WTC11 (cell line): ENCODE results near the gene ARL5A. TPM values are rescaled to one million over a fixed set of nuclear protein-coding genes. Genes with fewer than 3 reads are reported as not detected.

Source experiments
- ATAC-seq: fragments of 200-7000 bp; cut with Tn5 transposase; 2 replicates; pipeline ENCODE4 v1.10.0; 2021; ENCODE audit warnings: mild to moderate bottlenecking, moderate library complexity
- CTCF ChIA-PET: fragments of 300-600 bp; sonication (Branson Sonifier 250); formaldehyde crosslinking; loops from one replicate; lab custom pipeline; 2021; ENCODE audit warnings: antibody characterized with exemption; lab: Charles Lee
- POLR2A ChIA-PET: fragments of 350-600 bp; sonication (Branson Sonifier 250); formaldehyde crosslinking; loops from one replicate; lab custom pipeline; 2021; ENCODE audit warnings: antibody characterized with exemption; lab: Charles Lee
- DNase-seq: peaks from one replicate; pipeline ENCODE4 v3.0.0; 2021; ENCODE audit warnings: low spot score
- H3K27ac Mint-ChIP-seq: 2 replicates; pipeline ENCODE4 v1.8.0; 2021; ENCODE audit warnings: mixed read lengths
- H3K27me3 Mint-ChIP-seq: 2 replicates; pipeline ENCODE4 v1.8.0; 2021; ENCODE audit warnings: low read depth, mild to moderate bottlenecking, moderate library complexity, mixed read lengths
- H3K36me3 Mint-ChIP-seq: 2 replicates; pipeline ENCODE4 v1.8.0; 2021; ENCODE audit warnings: mixed read lengths
- H3K4me1 Mint-ChIP-seq: 2 replicates; pipeline ENCODE4 v1.8.0; 2022; ENCODE audit warnings: mixed read lengths
- H3K4me3 Mint-ChIP-seq: 2 replicates; pipeline ENCODE4 v1.8.0; 2021; ENCODE audit warnings: mild to moderate bottlenecking, moderate library complexity, mixed read lengths
- H3K9me3 Mint-ChIP-seq: 2 replicates; pipeline ENCODE4 v1.8.0; 2021; ENCODE audit warnings: mixed read lengths
- AR ChIP-seq: fragments of 250-450 bp; sonication (Bioruptor Pico); IDR thresholded peaks from 2 replicates; pipeline ENCODE4 v1.9.0; 2021; ENCODE audit warnings: mild to moderate bottlenecking
- ATF3 ChIP-seq: sonication (generic); formaldehyde crosslinking; conservative IDR thresholded peaks from 2 replicates; pipeline ENCODE4 v1.8.1; 2022; ENCODE audit warnings: mild to moderate bottlenecking, missing genetic modification reagents
- ETV6 ChIP-seq: sonication (generic); formaldehyde crosslinking; IDR thresholded peaks from 2 replicates; pipeline ENCODE4 v1.8.1; 2022; ENCODE audit warnings: mild to moderate bottlenecking, missing genetic modification reagents
- GTF2I ChIP-seq: fragments of 250-450 bp; sonication (Bioruptor Pico); conservative IDR thresholded peaks from 2 replicates; pipeline ENCODE4 v1.4.0; 2021; ENCODE audit warnings: mild to moderate bottlenecking
- HMGXB4 ChIP-seq: sonication (generic); formaldehyde crosslinking; IDR thresholded peaks from 2 replicates; pipeline ENCODE4 v1.8.1; 2023; ENCODE audit warnings: mild to moderate bottlenecking, moderate library complexity, missing genetic modification reagents
- IRF2 ChIP-seq: sonication (generic); formaldehyde crosslinking; IDR thresholded peaks from 2 replicates; pipeline ENCODE4 v1.8.0; 2022; ENCODE audit warnings: low read depth, missing genetic modification reagents, borderline replicate concordance
- MXD4 ChIP-seq: fragments of 250-450 bp; sonication (Bioruptor Pico); IDR thresholded peaks from 2 replicates; pipeline ENCODE4 v1.8.0; 2021; ENCODE audit warnings: mild to moderate bottlenecking, moderate library complexity, borderline replicate concordance
- NFE2L1 ChIP-seq: sonication (generic); formaldehyde crosslinking; IDR thresholded peaks from 2 replicates; pipeline ENCODE4 v1.8.1; 2023; ENCODE audit warnings: missing genetic modification reagents
- NR1H2 ChIP-seq: sonication (generic); formaldehyde crosslinking; IDR thresholded peaks from 2 replicates; pipeline ENCODE4 v1.9.0; 2021; ENCODE audit warnings: mild to moderate bottlenecking, moderate library complexity, missing genetic modification reagents
- OVOL2 ChIP-seq: fragments of 250-450 bp; sonication (Bioruptor Pico); IDR thresholded peaks from 2 replicates; pipeline ENCODE4 v1.9.0; 2021; ENCODE audit warnings: mild to moderate bottlenecking, borderline replicate concordance
- RELA ChIP-seq: sonication (generic); formaldehyde crosslinking; IDR thresholded peaks from 2 replicates; pipeline ENCODE4 v1.8.1; 2022; ENCODE audit warnings: missing genetic modification reagents, mild to moderate bottlenecking, borderline replicate concordance
- STAT6 ChIP-seq: sonication (generic); formaldehyde crosslinking; conservative IDR thresholded peaks from 2 replicates; pipeline ENCODE4 v1.8.1; 2023; ENCODE audit warnings: mild to moderate bottlenecking, low read depth, missing genetic modification reagents, moderate library complexity
- ZNF219 ChIP-seq: sonication (generic); formaldehyde crosslinking; IDR thresholded peaks from 2 replicates; pipeline ENCODE4 v1.8.0; 2023; ENCODE audit warnings: missing genetic modification reagents, mild to moderate bottlenecking, borderline replicate concordance
- total RNA-seq: library from RNA; stranded (reverse); gene quantifications from 3 replicates; pipeline ENCODE4 v1.2.3, GENCODE V29; 2021
- TF ChIP-seq, protein P1 (sequence below): fragments of 250-450 bp; sonication (Bioruptor Pico); IDR thresholded peaks from 2 replicates; pipeline ENCODE4 v1.9.0; 2021; ENCODE audit warnings: mild to moderate bottlenecking, borderline replicate concordance
- TF ChIP-seq, protein P2 (sequence below): sonication (generic); formaldehyde crosslinking; IDR thresholded peaks from 2 replicates; pipeline ENCODE4 v1.8.0; 2022; ENCODE audit warnings: mild to moderate bottlenecking, missing genetic modification reagents
- TF ChIP-seq, protein P3 (sequence below): fragments of 250-450 bp; sonication (Bioruptor Pico); IDR thresholded peaks from 2 replicates; pipeline ENCODE4 v2.1.2; 2022; ENCODE audit warnings: mild to moderate bottlenecking, moderate library complexity
- TF ChIP-seq, protein P4 (sequence below): sonication (generic); formaldehyde crosslinking; IDR thresholded peaks from 2 replicates; pipeline ENCODE4 v1.8.0; 2023; ENCODE audit warnings: missing genetic modification reagents

The ARL5A gene
- total RNA-seq, 1 experiment from 2014 or later: 82.7 TPM

- H3K4me3 Mint-ChIP-seq: no peak overlapping the region
- POLR2A ChIA-PET: no interaction called here
- no peaks in the 10 kb centered on the region for H3K4me1 Mint-ChIP-seq
- CTCF ChIA-PET: no interaction called here
- H3K27ac Mint-ChIP-seq: no peak overlapping the region
- DNase-seq (no peak), ATAC-seq (no peak)
- TF ChIP-seq ATF3 (no peak), ETV6 (no peak), HMGXB4 (CRISPR knock-in tag) (no peak), AR (CRISPR knock-in tag) (no peak), OVOL2 (CRISPR knock-in tag) (no peak), RELA (CRISPR knock-in tag) (no peak), IRF2 (CRISPR knock-in tag) (no peak), NR1H2 (no peak), GTF2I (CRISPR knock-in tag) (no peak), MXD4 (CRISPR knock-in tag) (no peak), NFE2L1 (CRISPR knock-in tag) (no peak), ZNF219 (CRISPR knock-in tag) (no peak), STAT6 (CRISPR knock-in tag) (no peak)
- TF ChIP-seq, protein P1, sequence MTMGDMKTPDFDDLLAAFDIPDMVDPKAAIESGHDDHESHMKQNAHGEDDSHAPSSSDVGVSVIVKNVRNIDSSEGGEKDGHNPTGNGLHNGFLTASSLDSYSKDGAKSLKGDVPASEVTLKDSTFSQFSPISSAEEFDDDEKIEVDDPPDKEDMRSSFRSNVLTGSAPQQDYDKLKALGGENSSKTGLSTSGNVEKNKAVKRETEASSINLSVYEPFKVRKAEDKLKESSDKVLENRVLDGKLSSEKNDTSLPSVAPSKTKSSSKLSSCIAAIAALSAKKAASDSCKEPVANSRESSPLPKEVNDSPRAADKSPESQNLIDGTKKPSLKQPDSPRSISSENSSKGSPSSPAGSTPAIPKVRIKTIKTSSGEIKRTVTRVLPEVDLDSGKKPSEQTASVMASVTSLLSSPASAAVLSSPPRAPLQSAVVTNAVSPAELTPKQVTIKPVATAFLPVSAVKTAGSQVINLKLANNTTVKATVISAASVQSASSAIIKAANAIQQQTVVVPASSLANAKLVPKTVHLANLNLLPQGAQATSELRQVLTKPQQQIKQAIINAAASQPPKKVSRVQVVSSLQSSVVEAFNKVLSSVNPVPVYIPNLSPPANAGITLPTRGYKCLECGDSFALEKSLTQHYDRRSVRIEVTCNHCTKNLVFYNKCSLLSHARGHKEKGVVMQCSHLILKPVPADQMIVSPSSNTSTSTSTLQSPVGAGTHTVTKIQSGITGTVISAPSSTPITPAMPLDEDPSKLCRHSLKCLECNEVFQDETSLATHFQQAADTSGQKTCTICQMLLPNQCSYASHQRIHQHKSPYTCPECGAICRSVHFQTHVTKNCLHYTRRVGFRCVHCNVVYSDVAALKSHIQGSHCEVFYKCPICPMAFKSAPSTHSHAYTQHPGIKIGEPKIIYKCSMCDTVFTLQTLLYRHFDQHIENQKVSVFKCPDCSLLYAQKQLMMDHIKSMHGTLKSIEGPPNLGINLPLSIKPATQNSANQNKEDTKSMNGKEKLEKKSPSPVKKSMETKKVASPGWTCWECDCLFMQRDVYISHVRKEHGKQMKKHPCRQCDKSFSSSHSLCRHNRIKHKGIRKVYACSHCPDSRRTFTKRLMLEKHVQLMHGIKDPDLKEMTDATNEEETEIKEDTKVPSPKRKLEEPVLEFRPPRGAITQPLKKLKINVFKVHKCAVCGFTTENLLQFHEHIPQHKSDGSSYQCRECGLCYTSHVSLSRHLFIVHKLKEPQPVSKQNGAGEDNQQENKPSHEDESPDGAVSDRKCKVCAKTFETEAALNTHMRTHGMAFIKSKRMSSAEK (CRISPR knock-in tag): no peak
- TF ChIP-seq, protein P2, sequence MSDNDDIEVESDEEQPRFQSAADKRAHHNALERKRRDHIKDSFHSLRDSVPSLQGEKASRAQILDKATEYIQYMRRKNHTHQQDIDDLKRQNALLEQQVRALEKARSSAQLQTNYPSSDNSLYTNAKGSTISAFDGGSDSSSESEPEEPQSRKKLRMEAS (CRISPR knock-in tag): no peak
- TF ChIP-seq, protein P3, sequence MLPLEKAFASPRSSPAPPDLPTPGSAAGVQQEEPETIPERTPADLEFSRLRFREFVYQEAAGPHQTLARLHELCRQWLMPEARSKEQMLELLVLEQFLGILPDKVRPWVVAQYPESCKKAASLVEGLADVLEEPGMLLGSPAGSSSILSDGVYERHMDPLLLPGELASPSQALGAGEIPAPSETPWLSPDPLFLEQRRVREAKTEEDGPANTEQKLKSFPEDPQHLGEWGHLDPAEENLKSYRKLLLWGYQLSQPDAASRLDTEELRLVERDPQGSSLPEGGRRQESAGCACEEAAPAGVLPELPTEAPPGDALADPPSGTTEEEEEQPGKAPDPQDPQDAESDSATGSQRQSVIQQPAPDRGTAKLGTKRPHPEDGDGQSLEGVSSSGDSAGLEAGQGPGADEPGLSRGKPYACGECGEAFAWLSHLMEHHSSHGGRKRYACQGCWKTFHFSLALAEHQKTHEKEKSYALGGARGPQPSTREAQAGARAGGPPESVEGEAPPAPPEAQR (CRISPR knock-in tag): no peak
- TF ChIP-seq, protein P4, sequence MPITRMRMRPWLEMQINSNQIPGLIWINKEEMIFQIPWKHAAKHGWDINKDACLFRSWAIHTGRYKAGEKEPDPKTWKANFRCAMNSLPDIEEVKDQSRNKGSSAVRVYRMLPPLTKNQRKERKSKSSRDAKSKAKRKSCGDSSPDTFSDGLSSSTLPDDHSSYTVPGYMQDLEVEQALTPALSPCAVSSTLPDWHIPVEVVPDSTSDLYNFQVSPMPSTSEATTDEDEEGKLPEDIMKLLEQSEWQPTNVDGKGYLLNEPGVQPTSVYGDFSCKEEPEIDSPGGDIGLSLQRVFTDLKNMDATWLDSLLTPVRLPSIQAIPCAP (CRISPR knock-in tag): no peak
- H3K27me3 Mint-ChIP-seq: no peaks in the 10 kb centered on the region
- H3K36me3 Mint-ChIP-seq: no peaks in the 10 kb centered on the region
- H3K9me3 Mint-ChIP-seq: no peaks in the 10 kb centered on the region
These were observed 16.1 kb upstream of the ARL5A start for GRCh38 chr2:151844211-151844896.
